Natural killer cell (primary cell): ENCODE measurements around the gene DHRS7B. TPM values are rescaled to one million over a fixed set of nuclear protein-coding genes. Genes with fewer than 3 reads are reported as not detected.
"Not testable (repeated sequence)": the region's sequence is repeated elsewhere in the genome, so short reads cannot be mapped to it uniquely, and the experiment has no call there.

Experiments
- ATAC-seq, 3 donors: fragments of 150-1000 bp in 2 of 3; fragments of 200-7000 bp in 1 of 3; cut with Tn5 transposase; 1 replicate in 1 of 3; 2 replicates in 2 of 3; pipeline ENCODE4 v1.10.0; 2021; ENCODE audit warnings: mild to moderate bottlenecking in 2 of 3, moderate library complexity in 2 of 3
- DNase-seq, 2 donors: peaks; one replicate each; pipeline versions ENCODE4 v3.0.0 to v3.0.0-alpha.2; 2013 to 2021; ENCODE audit warnings: mixed read lengths in 1 of 2
- H3K27ac ChIP-seq: one replicate; pipeline ENCODE4 v1.5.1; 2013; ENCODE audit warnings: mild to moderate bottlenecking, low read length
- H3K27me3 ChIP-seq: one replicate; pipeline ENCODE4 v1.6.1; 2013; ENCODE audit warnings: low read length; ENCODE audit not compliant: control insufficient read depth, insufficient read depth
- H3K36me3 ChIP-seq: one replicate; pipeline ENCODE4 v1.6.1; 2013; ENCODE audit warnings: low read length; ENCODE audit not compliant: control insufficient read depth, insufficient read depth
- H3K4me1 ChIP-seq: one replicate; pipeline ENCODE4 v1.6.1; 2013; ENCODE audit warnings: low read length; ENCODE audit not compliant: control insufficient read depth, insufficient read depth
- H3K4me3 ChIP-seq: one replicate; pipeline ENCODE4 v1.5.1; 2013; ENCODE audit warnings: low read length
- H3K9me3 ChIP-seq: one replicate; pipeline ENCODE4 v1.6.1; 2013; ENCODE audit warnings: low read length; ENCODE audit not compliant: control insufficient read depth, insufficient read depth
- H3K27ac Mint-ChIP-seq, 2 donors: one replicate each; pipeline ENCODE4 v1.8.0; 2022; ENCODE audit warnings: mild to moderate bottlenecking in 2 of 2, mixed read lengths in 2 of 2, moderate library complexity in 1 of 2
- H3K27me3 Mint-ChIP-seq, 2 donors: one replicate each; pipeline ENCODE4 v1.8.0; 2022; ENCODE audit warnings: low read depth in 2 of 2, mixed read lengths in 2 of 2
- H3K36me3 Mint-ChIP-seq: one replicate; pipeline ENCODE4 v1.8.0; 2022; ENCODE audit warnings: mixed read lengths
- H3K4me1 Mint-ChIP-seq, 2 donors: one replicate each; pipeline ENCODE4 v1.8.0; 2022; ENCODE audit warnings: mixed read lengths in 2 of 2
- H3K4me3 Mint-ChIP-seq: one replicate; pipeline ENCODE4 v1.8.0; 2022; ENCODE audit warnings: mild to moderate bottlenecking, moderate library complexity, mixed read lengths
- H3K9me3 Mint-ChIP-seq, 2 donors: one replicate each; pipeline ENCODE4 v1.8.0; 2022; ENCODE audit warnings: mixed read lengths in 2 of 2
- WGBS: methylation state at CpG from one replicate; pipeline ENCODE4 v1.1.7; 2013; ENCODE audit warnings: missing lambda C conversion rate; ENCODE audit not compliant: insufficient coverage; 5-methylcytosine and 5-hydroxymethylcytosine counted together
- intact Hi-C: fragments of 100-400 bp; cut with micrococcal nuclease; formaldehyde crosslinking; loops from one replicate; pipeline ENCODE4 v1.14.2; 2022
- total RNA-seq, 4 donors: library from RNA; stranded (reverse); fragments of 120-200 nt in 1 of 4; gene quantifications; one replicate each; pipeline versions ENCODE4 v1.2.3 to v1.2.4, GENCODE V29; 2013 to 2022
- TF ChIP-seq, protein P1 (sequence below): fragments of 200-600 bp; IDR thresholded peaks from one replicate; pipeline ENCODE4 v1.8.0; 2022; ENCODE audit warnings: antibody characterized with exemption

DHRS7B gene
- total RNA-seq, 3 donors from 2014 or later (not counting 1 experiment from before 2014, with no cell fraction given): 10.3 to 13.4 (median 11.5) TPM

DNA sequence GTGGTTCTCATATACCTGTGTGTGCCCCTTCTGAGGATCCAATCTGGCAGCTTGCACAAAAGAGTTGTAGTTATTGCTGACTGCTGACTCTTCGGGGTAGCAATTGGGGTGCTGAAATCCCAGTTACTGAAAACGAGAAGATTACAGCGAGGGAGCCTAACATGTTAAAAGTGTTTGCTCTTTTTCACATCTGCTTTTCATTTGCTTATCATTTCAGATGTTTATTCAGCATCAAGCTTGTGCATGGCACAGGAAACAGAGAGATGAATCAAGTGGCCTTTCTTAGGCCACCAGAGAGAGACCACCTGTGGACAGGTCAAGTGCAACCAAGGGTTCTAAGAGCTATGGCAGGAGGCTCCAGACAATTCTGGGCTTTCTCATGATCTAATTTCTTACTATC, 16.9 kb downstream of the DHRS7B start:
- Histone ChIP-seq H3K4me1 (peaks cover 3% of the 10 kb centered on the region), H3K36me3 (no peaks in the 10 kb centered on the region), H3K27me3 (no peaks in the 10 kb centered on the region), H3K9me3 (peaks cover 4% of the 10 kb centered on the region), H3K4me3 (no peak overlapping the region), H3K27ac (no peak overlapping the region)
- 83% methylated on average over 3 of the region's 3 CpGs for WGBS
- no peak overlapping the region for H3K4me3 Mint-ChIP-seq
- H3K27me3 Mint-ChIP-seq: no peaks in the 10 kb centered on the region
- H3K4me1 Mint-ChIP-seq: peaks cover 23 to 31% of the 10 kb centered on the region in 2 donors
- TF ChIP-seq, protein P1, sequence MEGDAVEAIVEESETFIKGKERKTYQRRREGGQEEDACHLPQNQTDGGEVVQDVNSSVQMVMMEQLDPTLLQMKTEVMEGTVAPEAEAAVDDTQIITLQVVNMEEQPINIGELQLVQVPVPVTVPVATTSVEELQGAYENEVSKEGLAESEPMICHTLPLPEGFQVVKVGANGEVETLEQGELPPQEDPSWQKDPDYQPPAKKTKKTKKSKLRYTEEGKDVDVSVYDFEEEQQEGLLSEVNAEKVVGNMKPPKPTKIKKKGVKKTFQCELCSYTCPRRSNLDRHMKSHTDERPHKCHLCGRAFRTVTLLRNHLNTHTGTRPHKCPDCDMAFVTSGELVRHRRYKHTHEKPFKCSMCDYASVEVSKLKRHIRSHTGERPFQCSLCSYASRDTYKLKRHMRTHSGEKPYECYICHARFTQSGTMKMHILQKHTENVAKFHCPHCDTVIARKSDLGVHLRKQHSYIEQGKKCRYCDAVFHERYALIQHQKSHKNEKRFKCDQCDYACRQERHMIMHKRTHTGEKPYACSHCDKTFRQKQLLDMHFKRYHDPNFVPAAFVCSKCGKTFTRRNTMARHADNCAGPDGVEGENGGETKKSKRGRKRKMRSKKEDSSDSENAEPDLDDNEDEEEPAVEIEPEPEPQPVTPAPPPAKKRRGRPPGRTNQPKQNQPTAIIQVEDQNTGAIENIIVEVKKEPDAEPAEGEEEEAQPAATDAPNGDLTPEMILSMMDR: no peak
- H3K27ac Mint-ChIP-seq: no peak overlapping the region
- peaks cover 6% of the 10 kb centered on the region for H3K36me3 Mint-ChIP-seq
- ATAC-seq (no peak), DNase-seq (no peak)
- peaks cover 0 to under 1% of the 10 kb centered on the region in 2 donors for H3K9me3 Mint-ChIP-seq
- intact Hi-C loops: no loop called here

DNA sequence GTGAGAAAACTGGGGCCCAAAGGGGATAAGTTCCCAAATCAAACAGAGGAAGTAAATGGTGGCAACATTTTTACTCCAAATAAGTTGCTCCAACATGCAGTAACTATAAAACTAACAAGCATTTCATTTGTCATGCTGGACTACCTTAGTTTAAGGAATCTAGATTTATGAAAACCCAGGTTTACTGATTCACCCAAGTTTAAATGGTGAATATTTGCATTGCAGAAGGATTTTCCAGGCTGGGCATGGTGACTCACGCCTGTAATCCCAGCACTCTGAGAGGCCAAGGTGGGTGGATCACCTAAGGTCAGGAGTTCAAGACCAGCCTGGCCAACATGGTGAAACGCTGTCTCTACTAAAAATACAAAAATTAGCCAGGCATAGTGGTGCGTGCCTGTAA, 17.5 kb downstream of the DHRS7B start:
- H3K27me3 ChIP-seq, H3K36me3 ChIP-seq, H3K9me3 ChIP-seq, H3K4me3 ChIP-seq, intact Hi-C loops, H3K27ac Mint-ChIP-seq, H3K27ac ChIP-seq, H3K4me3 Mint-ChIP-seq, H3K9me3 Mint-ChIP-seq, H3K4me1 ChIP-seq, ATAC-seq, H3K27me3 Mint-ChIP-seq, DNase-seq: not testable (repeated sequence)
- 83% methylated on average over 3 of the region's 3 CpGs for WGBS
- peaks cover 12% of the 10 kb centered on the region for H3K36me3 Mint-ChIP-seq
- peaks cover 25 to 37% of the 10 kb centered on the region in 2 donors for H3K4me1 Mint-ChIP-seq

DNA sequence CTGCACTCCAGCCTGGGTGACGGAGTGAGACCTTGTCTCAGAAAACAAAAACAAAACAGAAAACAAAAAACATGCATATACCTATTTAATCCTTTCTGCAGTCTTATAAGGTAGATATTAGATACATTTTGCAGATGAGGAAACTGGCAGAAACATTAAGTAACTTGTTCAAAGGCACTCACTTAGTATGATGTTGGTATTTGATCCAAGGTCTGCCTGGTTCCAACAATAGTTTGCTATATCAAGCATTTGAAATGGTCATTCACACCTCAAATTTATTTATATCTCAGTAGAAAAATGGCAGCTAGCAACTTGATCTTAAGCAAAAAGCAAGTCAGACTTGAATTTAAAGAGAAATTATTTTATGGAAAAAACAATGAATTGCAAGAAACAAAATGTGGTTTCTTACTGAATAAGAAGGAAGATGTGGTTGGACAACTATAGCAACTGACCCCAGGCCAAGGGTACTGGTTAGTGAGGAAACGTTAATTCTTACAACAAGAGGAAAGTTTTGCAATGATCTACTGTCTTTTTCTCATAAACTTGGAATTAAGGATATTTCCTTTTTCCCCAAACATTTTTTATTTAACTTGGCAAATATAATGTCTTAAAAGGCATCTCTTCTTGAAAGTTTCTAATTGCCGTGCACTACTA, 19.7 kb downstream of the DHRS7B start:
- Histone ChIP-seq H3K36me3 (no peaks in the 10 kb centered on the region), H3K27me3 (no peaks in the 10 kb centered on the region), H3K4me1 (peaks cover 3% of the 10 kb centered on the region), H3K4me3 (no peak overlapping the region), H3K27ac (no peak overlapping the region), H3K9me3 (peaks cover 4% of the 10 kb centered on the region)
- ATAC-seq: no peak
- WGBS: 83% methylated on average over 1 of the region's 3 CpGs
- Mint-ChIP-seq H3K27ac (peak overlapping the region; percentile 23 to 24), H3K9me3 (peaks cover 0 to 3% of the 10 kb centered on the region in 2 donors), H3K4me1 (peaks cover 21 to 36% of the 10 kb centered on the region in 2 donors), H3K27me3 (no peaks in the 10 kb centered on the region), H3K4me3 (no peak overlapping the region), H3K36me3 (peaks cover 16% of the 10 kb centered on the region)
- no peak for DNase-seq
- TF ChIP-seq, protein P1: no peak
- intact Hi-C loops: no loop called here

DNA sequence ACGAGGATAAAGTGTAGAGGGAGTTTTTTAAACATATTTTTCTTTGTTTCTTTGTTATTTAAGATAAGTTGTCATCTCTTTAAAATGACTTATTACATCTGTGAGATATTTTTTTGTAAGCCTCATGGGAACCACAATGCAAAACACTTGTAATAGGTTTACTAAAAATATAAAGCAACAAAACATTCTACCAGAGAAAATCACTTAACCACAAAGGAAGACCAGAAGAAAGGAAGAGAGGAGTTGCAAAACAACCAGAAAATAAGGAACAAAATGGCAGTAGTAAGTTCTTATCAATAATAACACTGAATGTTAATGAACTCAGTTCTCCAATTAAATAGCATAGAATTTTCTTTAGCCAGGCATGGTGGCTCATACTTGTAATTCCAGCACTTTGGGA, 22.9 kb downstream of the DHRS7B start:
- no peak for DNase-seq
- Histone ChIP-seq H3K9me3 (peaks cover 4% of the 10 kb centered on the region), H3K27ac (no peak overlapping the region), H3K36me3 (no peaks in the 10 kb centered on the region), H3K27me3 (no peaks in the 10 kb centered on the region), H3K4me1 (no peaks in the 10 kb centered on the region), H3K4me3 (no peak overlapping the region)
- WGBS: no CpG with 5 or more reads among the region's 1 CpG
- Mint-ChIP-seq H3K27ac (no peak overlapping the region), H3K4me1 (peaks cover 27 to 34% of the 10 kb centered on the region in 2 donors), H3K36me3 (peaks cover 16% of the 10 kb centered on the region), H3K4me3 (no peak overlapping the region), H3K27me3 (no peaks in the 10 kb centered on the region), H3K9me3 (peaks cover 0 to 3% of the 10 kb centered on the region in 2 donors)
- intact Hi-C loops: no loop called here
- TF ChIP-seq, protein P1: no peak
- no peak for ATAC-seq
